Measurements from ENCODE around the gene LARP1. TPM values are rescaled to one million over a fixed set of nuclear protein-coding genes. Genes with fewer than 3 reads are reported as not detected.

LARP1 gene
- total RNA-seq, 1 experiment from 2014 or later, result 63.9 TPM

DNA sequence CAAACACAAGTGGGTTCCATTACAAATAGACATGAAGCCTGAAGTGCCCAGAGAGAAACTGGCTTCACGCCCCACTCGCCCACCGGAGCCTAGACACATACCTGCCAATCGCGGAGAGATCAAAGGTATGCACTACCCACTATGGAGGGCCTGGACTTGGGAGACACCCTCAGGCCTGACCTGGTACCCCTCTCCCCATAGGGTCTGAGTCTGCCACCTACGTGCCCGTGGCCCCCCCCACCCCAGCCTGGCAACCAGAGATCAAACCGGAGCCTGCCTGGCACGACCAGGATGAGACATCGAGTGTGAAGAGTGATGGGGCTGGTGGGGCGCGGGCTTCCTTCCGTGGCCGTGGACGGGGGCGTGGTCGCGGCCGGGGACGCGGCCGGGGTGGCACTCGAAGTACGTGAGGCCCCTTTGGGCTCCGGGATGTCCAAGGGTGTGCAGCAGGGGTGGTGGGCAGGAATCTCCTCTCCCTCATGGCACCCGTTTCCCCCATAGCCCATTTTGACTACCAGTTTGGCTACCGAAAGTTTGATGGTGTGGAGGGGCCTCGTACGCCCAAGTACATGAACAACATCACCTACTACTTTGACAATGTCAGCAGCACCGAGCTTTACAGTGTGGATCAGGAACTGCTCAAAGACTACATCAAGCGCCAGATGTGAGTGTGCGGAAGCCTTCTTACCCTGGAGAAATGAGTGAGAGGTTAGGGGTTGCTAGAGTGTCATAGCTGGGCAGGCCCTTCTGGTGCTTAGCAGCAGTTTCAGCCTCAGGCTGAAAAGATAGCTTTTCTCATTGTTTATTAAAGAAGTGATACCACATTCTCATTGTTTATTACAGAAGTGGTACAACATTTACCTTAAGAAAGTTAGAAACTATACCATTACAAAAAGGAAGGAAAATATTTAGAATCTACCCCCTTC is 38.7 kb downstream of the LARP1 start:
- Histone ChIP-seq H3K4me2 (ENCODE audit: low read length) (no peak overlapping the region), H3K9me2 (replicated peaks; ENCODE audit: low read length) (no peaks in the 10 kb centered on the region), H3K79me2 (ENCODE audit: low read length) (peaks cover 17% of the 10 kb centered on the region), H3K36me3 (ENCODE audit: low read depth, low read length) (peaks cover 37% of the 10 kb centered on the region), H3K27me3 (ENCODE audit: low read length) (no peaks in the 10 kb centered on the region), H2AFZ (ENCODE audit: low read length) (no peak overlapping the region), H3K4me3 (ENCODE audit: low read length) (no peak overlapping the region), H3F3A (ENCODE audit: low read length, unreplicated experiment) (no peaks in the 10 kb centered on the region), H3K27ac (ENCODE audit: low read length) (no peak overlapping the region), H3K4me1 (ENCODE audit: insufficient read depth, low read length) (no peaks in the 10 kb centered on the region), H3K9ac (ENCODE audit: low read length) (no peak overlapping the region), H3K9me3 (ENCODE audit: low read length) (no peaks in the 10 kb centered on the region), H4K20me1 (ENCODE audit: low read length) (no peaks in the 10 kb centered on the region)
- ATAC-seq, result no peak
- TF ChIP-seq, protein P1, sequence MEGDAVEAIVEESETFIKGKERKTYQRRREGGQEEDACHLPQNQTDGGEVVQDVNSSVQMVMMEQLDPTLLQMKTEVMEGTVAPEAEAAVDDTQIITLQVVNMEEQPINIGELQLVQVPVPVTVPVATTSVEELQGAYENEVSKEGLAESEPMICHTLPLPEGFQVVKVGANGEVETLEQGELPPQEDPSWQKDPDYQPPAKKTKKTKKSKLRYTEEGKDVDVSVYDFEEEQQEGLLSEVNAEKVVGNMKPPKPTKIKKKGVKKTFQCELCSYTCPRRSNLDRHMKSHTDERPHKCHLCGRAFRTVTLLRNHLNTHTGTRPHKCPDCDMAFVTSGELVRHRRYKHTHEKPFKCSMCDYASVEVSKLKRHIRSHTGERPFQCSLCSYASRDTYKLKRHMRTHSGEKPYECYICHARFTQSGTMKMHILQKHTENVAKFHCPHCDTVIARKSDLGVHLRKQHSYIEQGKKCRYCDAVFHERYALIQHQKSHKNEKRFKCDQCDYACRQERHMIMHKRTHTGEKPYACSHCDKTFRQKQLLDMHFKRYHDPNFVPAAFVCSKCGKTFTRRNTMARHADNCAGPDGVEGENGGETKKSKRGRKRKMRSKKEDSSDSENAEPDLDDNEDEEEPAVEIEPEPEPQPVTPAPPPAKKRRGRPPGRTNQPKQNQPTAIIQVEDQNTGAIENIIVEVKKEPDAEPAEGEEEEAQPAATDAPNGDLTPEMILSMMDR (conservative IDR thresholded peaks at IDR 0.05; ENCODE audit: low read depth, low read length), result no peak
- TF ChIP-seq EZH2 (IDR thresholded peaks at IDR 0.05; ENCODE audit: low read length, unreplicated experiment), result no peak
- TF ChIP-seq EZH2phosphoT487 (IDR thresholded peaks at IDR 0.05; ENCODE audit: borderline replicate concordance, low read length), result no peak
- no peak for DNase-seq
- no TSS peak for BruUV-seq (replicated peaks)
- ChIA-PET CTCF (no interaction called here), POLR2A (ENCODE audit: unreplicated experiment) (no interaction called here)
- intact Hi-C loops (cut with micrococcal nuclease), result no loop called here

DNA sequence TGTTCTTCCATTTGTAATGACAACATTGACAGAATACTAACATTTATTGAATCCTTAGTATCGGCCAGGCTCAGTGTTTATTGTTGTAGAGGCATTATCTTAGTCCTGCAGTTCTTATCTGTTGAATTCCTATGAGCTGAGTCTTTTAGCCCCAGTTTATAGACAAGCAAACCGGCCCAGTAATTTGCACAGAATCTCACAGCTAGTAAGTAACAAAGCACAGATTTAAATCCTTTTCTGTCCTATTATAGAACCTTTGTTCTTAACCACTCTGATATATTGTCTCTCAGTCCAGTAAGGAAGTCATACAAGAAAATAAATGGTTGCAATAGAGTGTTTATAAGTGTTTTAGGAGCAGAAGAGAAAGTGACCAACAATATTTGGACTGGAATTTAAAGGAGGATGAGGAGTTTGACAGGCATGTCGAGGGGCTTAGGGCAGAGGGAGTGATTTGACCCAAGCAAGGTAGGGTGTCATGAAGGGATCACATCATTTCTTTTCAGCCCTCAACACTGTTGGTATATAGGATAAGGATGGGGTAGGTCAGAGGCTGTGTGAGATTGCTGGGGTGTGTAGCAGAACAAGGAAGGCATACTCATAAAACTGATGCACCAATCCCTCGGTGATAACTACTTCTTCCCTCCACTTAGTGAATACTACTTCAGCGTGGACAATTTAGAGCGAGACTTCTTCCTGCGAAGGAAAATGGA is 39.5 kb downstream of the LARP1 start:
- Histone ChIP-seq H3K4me1 (ENCODE audit: insufficient read depth, low read length) (no peaks in the 10 kb centered on the region), H3K9ac (ENCODE audit: low read length) (no peak overlapping the region), H3K4me3 (ENCODE audit: low read length) (no peak overlapping the region), H3K79me2 (ENCODE audit: low read length) (peaks cover 11% of the 10 kb centered on the region), H3K9me2 (replicated peaks; ENCODE audit: low read length) (no peaks in the 10 kb centered on the region), H4K20me1 (ENCODE audit: low read length) (no peaks in the 10 kb centered on the region), H3K36me3 (ENCODE audit: low read depth, low read length) (peaks cover 44% of the 10 kb centered on the region), H3K27me3 (ENCODE audit: low read length) (no peaks in the 10 kb centered on the region), H3K9me3 (ENCODE audit: low read length) (no peaks in the 10 kb centered on the region), H2AFZ (ENCODE audit: low read length) (no peak overlapping the region), H3K4me2 (ENCODE audit: low read length) (no peak overlapping the region), H3F3A (ENCODE audit: low read length, unreplicated experiment) (no peaks in the 10 kb centered on the region), H3K27ac (ENCODE audit: low read length) (no peak overlapping the region)
- intact Hi-C loops (cut with micrococcal nuclease), result no loop called here
- DNase-seq (no peak), ATAC-seq (no peak)
- POLR2A ChIA-PET (ENCODE audit: unreplicated experiment), result no interaction called here
- BruUV-seq (replicated peaks), result no TSS peak
- TF ChIP-seq EZH2 (IDR thresholded peaks at IDR 0.05; ENCODE audit: low read length, unreplicated experiment), result no peak
- TF ChIP-seq EZH2phosphoT487 (IDR thresholded peaks at IDR 0.05; ENCODE audit: borderline replicate concordance, low read length), result no peak
- TF ChIP-seq, protein P1 (conservative IDR thresholded peaks at IDR 0.05; ENCODE audit: low read depth, low read length), result no peak
- CTCF ChIA-PET, result no interaction called here

DNA sequence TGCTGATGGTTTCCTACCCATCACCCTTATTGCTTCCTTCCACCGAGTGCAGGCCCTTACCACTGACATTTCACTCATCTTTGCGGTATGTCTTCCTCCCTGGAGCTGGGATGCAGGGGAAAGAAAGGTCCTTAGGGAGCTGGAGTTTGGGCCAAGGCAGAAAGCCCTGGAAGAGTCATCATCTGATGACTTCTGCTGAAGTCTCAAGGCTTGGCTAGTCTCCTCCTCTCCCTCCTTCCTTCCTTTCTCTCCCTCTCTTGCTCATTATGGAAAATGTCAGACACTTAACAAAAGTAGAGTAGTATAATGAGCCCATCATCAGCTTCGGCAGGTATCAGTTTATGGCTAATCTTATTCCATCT is 40.0 kb downstream of the LARP1 start:
- CTCF ChIA-PET, result no interaction called here
- H3K27me3 ChIP-seq (ENCODE audit: low read length), result no peaks in the 10 kb centered on the region
- H3K36me3 ChIP-seq (ENCODE audit: low read depth, low read length), result peaks cover 49% of the 10 kb centered on the region
- peaks cover 6% of the 10 kb centered on the region for H3K79me2 ChIP-seq (ENCODE audit: low read length)
- TF ChIP-seq, protein P1 (conservative IDR thresholded peaks at IDR 0.05; ENCODE audit: low read depth, low read length), result no peak
- TF ChIP-seq EZH2 (IDR thresholded peaks at IDR 0.05; ENCODE audit: low read length, unreplicated experiment) (no peak), EZH2phosphoT487 (IDR thresholded peaks at IDR 0.05; ENCODE audit: borderline replicate concordance, low read length) (no peak)
- ATAC-seq (no peak), DNase-seq (no peak)
- no peak overlapping the region for H2AFZ ChIP-seq (ENCODE audit: low read length)
- no peaks in the 10 kb centered on the region for H3K9me2 ChIP-seq (replicated peaks; ENCODE audit: low read length)
- H3K4me3 ChIP-seq (ENCODE audit: low read length), result no peak overlapping the region
- intact Hi-C loops (cut with micrococcal nuclease), result no loop called here
- H4K20me1 ChIP-seq (ENCODE audit: low read length), result no peaks in the 10 kb centered on the region
- POLR2A ChIA-PET (ENCODE audit: unreplicated experiment), result no interaction called here
- H3K4me1 ChIP-seq (ENCODE audit: insufficient read depth, low read length), result no peaks in the 10 kb centered on the region
- no peaks in the 10 kb centered on the region for H3F3A ChIP-seq (ENCODE audit: low read length, unreplicated experiment)
- no peak overlapping the region for H3K27ac ChIP-seq (ENCODE audit: low read length)
- H3K9me3 ChIP-seq (ENCODE audit: low read length), result no peaks in the 10 kb centered on the region
- no peak overlapping the region for H3K4me2 ChIP-seq (ENCODE audit: low read length)
- H3K9ac ChIP-seq (ENCODE audit: low read length), result no peak overlapping the region
- BruUV-seq (replicated peaks), result no TSS peak
